Trophoblast cell (in vitro differentiated cells and primary cell): ENCODE data around the gene TPBGL.

ENCODE experiments used
- DNase-seq, 2 donors: peaks; one replicate each; pipeline ENCODE4 v3.0.0-alpha.2; 2016
- H2AFZ ChIP-seq: 2 replicates; pipeline ENCODE4 v1.6.1; 2013; ENCODE audit warnings: low read length, moderate library complexity, mild to moderate bottlenecking; ENCODE audit not compliant: insufficient read depth, poor library complexity
- H2AK5ac ChIP-seq: 2 replicates; pipeline ENCODE4 v1.6.1; 2013; ENCODE audit warnings: mild to moderate bottlenecking, low read length
- H2BK120ac ChIP-seq: 2 replicates; pipeline ENCODE4 v1.6.1; 2013; ENCODE audit warnings: low read length, mild to moderate bottlenecking, moderate library complexity; ENCODE audit not compliant: insufficient read depth, poor library complexity
- H2BK12ac ChIP-seq: 2 replicates; pipeline ENCODE4 v1.6.1; 2013; ENCODE audit warnings: mild to moderate bottlenecking, low read length, moderate library complexity
- H2BK5ac ChIP-seq: 2 replicates; pipeline ENCODE4 v1.6.1; 2013; ENCODE audit warnings: low read length, low read depth, moderate library complexity, mild to moderate bottlenecking; ENCODE audit not compliant: poor library complexity
- H3K14ac ChIP-seq: 2 replicates; pipeline ENCODE4 v1.6.1; 2013; ENCODE audit warnings: mild to moderate bottlenecking, low read length
- H3K18ac ChIP-seq: 2 replicates; pipeline ENCODE4 v1.6.1; 2013; ENCODE audit warnings: mild to moderate bottlenecking, low read length
- H3K23ac ChIP-seq: 2 replicates; pipeline ENCODE4 v1.6.1; 2013; ENCODE audit warnings: low read length
- H3K27ac ChIP-seq: 2 replicates; pipeline ENCODE4 v1.5.1; 2013; ENCODE audit warnings: low read depth, mild to moderate bottlenecking, inconsistent platforms, low read length, moderate library complexity
- H3K27me3 ChIP-seq: 2 replicates; pipeline ENCODE4 v1.6.1; 2013; ENCODE audit warnings: inconsistent platforms, mild to moderate bottlenecking, low read length, moderate library complexity; ENCODE audit not compliant: insufficient read depth
- H3K36me3 ChIP-seq, 2 experiments: 1 replicate in 1 of 2; 2 replicates in 1 of 2; pipeline ENCODE4 v1.6.1; 2013; ENCODE audit warnings: low read length in 2 of 2, mild to moderate bottlenecking in 2 of 2, moderate library complexity in 1 of 2; ENCODE audit not compliant: insufficient read depth in 2 of 2, control insufficient read depth in 1 of 2
- H3K4ac ChIP-seq: 2 replicates; pipeline ENCODE4 v1.6.1; 2013; ENCODE audit warnings: low read depth, mild to moderate bottlenecking, low read length, moderate library complexity
- H3K4me1 ChIP-seq, 2 experiments: 1 replicate in 1 of 2; 2 replicates in 1 of 2; pipeline ENCODE4 v1.6.1; 2013; ENCODE audit warnings: low read length in 2 of 2, mild to moderate bottlenecking in 2 of 2, moderate library complexity in 1 of 2; ENCODE audit not compliant: insufficient read depth in 2 of 2, control insufficient read depth in 1 of 2
- H3K4me2 ChIP-seq: 2 replicates; pipeline ENCODE4 v1.6.1; 2013; ENCODE audit warnings: inconsistent platforms, mild to moderate bottlenecking, low read length, moderate library complexity
- H3K4me3 ChIP-seq: 2 replicates; pipeline ENCODE4 v1.5.1; 2013; ENCODE audit warnings: mild to moderate bottlenecking, low read depth, low read length, inconsistent platforms
- H3K79me1 ChIP-seq: one replicate; pipeline ENCODE4 v1.6.1; 2013; ENCODE audit warnings: low read length
- H3K79me2 ChIP-seq: 2 replicates; pipeline ENCODE4 v1.6.1; 2013; ENCODE audit warnings: low read length, mild to moderate bottlenecking; ENCODE audit not compliant: control insufficient read depth, insufficient read depth, poor library complexity
- H3K9ac ChIP-seq: 2 replicates; pipeline ENCODE4 v1.6.1; 2013; ENCODE audit warnings: mild to moderate bottlenecking, low read length
- H3K9me3 ChIP-seq: 2 replicates; pipeline ENCODE4 v1.6.1; 2013; ENCODE audit warnings: low read depth, mild to moderate bottlenecking, control low read depth, inconsistent platforms, low read length; ENCODE audit not compliant: insufficient read depth
- H4K12ac ChIP-seq: 2 replicates; pipeline ENCODE4 v1.6.1; 2013; ENCODE audit warnings: low read depth, mild to moderate bottlenecking, low read length, moderate library complexity
- H4K8ac ChIP-seq: 2 replicates; pipeline ENCODE4 v1.6.1; 2013; ENCODE audit warnings: low read depth, mild to moderate bottlenecking, low read length, moderate library complexity
- H4K91ac ChIP-seq: one replicate; pipeline ENCODE4 v1.6.1; 2013; ENCODE audit warnings: low read depth, mild to moderate bottlenecking, low read length, moderate library complexity
- WGBS: extraction: QIAGEN DNeasy Blood & Tissue Kit; methylation state at CpG from one replicate; pipeline ENCODE4 v1.1.7; 2013; ENCODE audit warnings: missing lambda C conversion rate; ENCODE audit not compliant: insufficient read length, insufficient coverage; ENCODE audit errors: extremely low coverage; 5-methylcytosine and 5-hydroxymethylcytosine counted together

TPBGL gene

GRCh38 chr11:75201771-75202170, 38.8 kb upstream of the TPBGL start:
- Histone ChIP-seq H3K79me2 (no peaks in the 10 kb centered on the region), H3K18ac (no peak overlapping the region), H3K4me1 (peaks cover 2 to 6% of the 10 kb centered on the region in 2 experiments)

GRCh38 chr11:75202195-75202594, 38.4 kb upstream of the TPBGL start:
- no peak overlapping the region for H3K23ac ChIP-seq
- H2BK120ac ChIP-seq = no peak overlapping the region
- no CpG with 5 or more reads among the region's 6 CpGs for WGBS
- H3K9ac ChIP-seq = no peak overlapping the region
- H4K91ac ChIP-seq = no peak overlapping the region
- H3K27me3 ChIP-seq = no peaks in the 10 kb centered on the region
- no peak overlapping the region for H2AK5ac ChIP-seq
- DNase-seq = no peak
- no peaks in the 10 kb centered on the region for H3K9me3 ChIP-seq
- H3K14ac ChIP-seq = no peak overlapping the region
- H4K12ac ChIP-seq = no peak overlapping the region
- no peak overlapping the region for H3K27ac ChIP-seq
- H3K79me2 ChIP-seq = no peaks in the 10 kb centered on the region
- H2BK5ac ChIP-seq = no peak overlapping the region
- H2AFZ ChIP-seq = no peak overlapping the region
- no peaks in the 10 kb centered on the region for H3K36me3 ChIP-seq
- no peak overlapping the region for H4K8ac ChIP-seq
- H3K4me2 ChIP-seq = no peak overlapping the region
- no peak overlapping the region for H3K4me3 ChIP-seq
- no peak overlapping the region for H2BK12ac ChIP-seq
- H3K79me1 ChIP-seq = no peaks in the 10 kb centered on the region
- H3K4me1 ChIP-seq = peaks cover 2 to 6% of the 10 kb centered on the region in 2 experiments
- H3K18ac ChIP-seq = no peak overlapping the region
- H3K4ac ChIP-seq = no peak overlapping the region

More at GRCh38 chr11:75201771-75202170, 38.8 kb upstream of the TPBGL start:
- no peak overlapping the region for H4K8ac ChIP-seq
- no peak overlapping the region for H4K12ac ChIP-seq
- no peaks in the 10 kb centered on the region for H3K36me3 ChIP-seq
- H2BK5ac ChIP-seq = no peak overlapping the region
- WGBS = no CpG with 5 or more reads among the region's 3 CpGs
- H2BK12ac ChIP-seq = no peak overlapping the region
- H2AFZ ChIP-seq = no peak overlapping the region
- no peak overlapping the region for H3K4me2 ChIP-seq
- no peak overlapping the region for H3K27ac ChIP-seq
- H3K23ac ChIP-seq = no peak overlapping the region
- H2BK120ac ChIP-seq = no peak overlapping the region
- H3K4me3 ChIP-seq = no peak overlapping the region
- no peak overlapping the region for H3K4ac ChIP-seq
- DNase-seq = no peak
- no peak overlapping the region for H3K9ac ChIP-seq
- H3K79me1 ChIP-seq = no peaks in the 10 kb centered on the region
- H3K27me3 ChIP-seq = no peaks in the 10 kb centered on the region
- no peak overlapping the region for H4K91ac ChIP-seq
- no peak overlapping the region for H3K14ac ChIP-seq
- H3K9me3 ChIP-seq = no peaks in the 10 kb centered on the region
- H2AK5ac ChIP-seq = no peak overlapping the region

GRCh38 chr11:75203138-75203537, 37.4 kb upstream of the TPBGL start:
- Histone ChIP-seq H3K18ac (no peak overlapping the region), H3K9ac (no peak overlapping the region), H3K4me1 (peaks cover 2 to 6% of the 10 kb centered on the region in 2 experiments), H2BK12ac (no peak overlapping the region), H2AFZ (no peak overlapping the region), H3K4me3 (no peak overlapping the region), H4K12ac (no peak overlapping the region), H3K4me2 (no peak overlapping the region), H3K79me1 (no peaks in the 10 kb centered on the region), H2AK5ac (no peak overlapping the region), H3K14ac (no peak overlapping the region), H3K79me2 (no peaks in the 10 kb centered on the region), H3K27ac (no peak overlapping the region), H3K27me3 (no peaks in the 10 kb centered on the region), H2BK5ac (no peak overlapping the region), H3K36me3 (no peaks in the 10 kb centered on the region), H3K4ac (no peak overlapping the region), H3K23ac (no peak overlapping the region), H3K9me3 (no peaks in the 10 kb centered on the region), H4K8ac (no peak overlapping the region), H2BK120ac (no peak overlapping the region), H4K91ac (no peak overlapping the region)
- WGBS = no CpG with 5 or more reads among the region's 13 CpGs
- DNase-seq = peak in 1 of 2 donors; percentile 27

GRCh38 chr11:75203641-75204011, 36.9 kb upstream of the TPBGL start:
- Histone ChIP-seq H2AFZ (no peak overlapping the region), H3K36me3 (no peaks in the 10 kb centered on the region), H3K4ac (no peak overlapping the region), H3K27ac (no peak overlapping the region), H2BK12ac (no peak overlapping the region), H4K12ac (no peak overlapping the region), H3K23ac (no peak overlapping the region), H2BK5ac (no peak overlapping the region), H3K79me2 (no peaks in the 10 kb centered on the region), H3K9ac (no peak overlapping the region), H3K79me1 (no peaks in the 10 kb centered on the region), H4K91ac (no peak overlapping the region), H3K18ac (no peak overlapping the region), H3K27me3 (no peaks in the 10 kb centered on the region), H3K9me3 (no peaks in the 10 kb centered on the region), H2AK5ac (no peak overlapping the region), H4K8ac (no peak overlapping the region), H3K4me1 (peaks cover 2 to 6% of the 10 kb centered on the region in 2 experiments), H2BK120ac (no peak overlapping the region), H3K4me3 (no peak overlapping the region), H3K4me2 (no peak overlapping the region), H3K14ac (no peak overlapping the region)
- WGBS = no CpG with 5 or more reads among the region's 2 CpGs
- no peak for DNase-seq
